Neural crest cell (in vitro differentiated cells): Measurements from ENCODE around the gene MYO5C. TPM values are rescaled to one million over a fixed set of nuclear protein-coding genes. Genes with fewer than 3 reads are reported as not detected.

ENCODE experiments used
- DNase-seq: peaks from one replicate; pipeline ENCODE4 v3.0.0; 2021; ENCODE audit warnings: low read depth, mixed read lengths, low spot score
- H3K27ac Mint-ChIP-seq: one replicate; pipeline ENCODE4 v1.8.0; 2021; ENCODE audit warnings: mild to moderate bottlenecking, mixed read lengths; ENCODE audit not compliant: unreplicated experiment
- H3K27me3 Mint-ChIP-seq: 2 replicates; pipeline ENCODE4 v1.8.0; 2021; ENCODE audit warnings: low read depth, mild to moderate bottlenecking, mixed read lengths
- H3K36me3 Mint-ChIP-seq: 2 replicates; pipeline ENCODE4 v1.8.0; 2021; ENCODE audit warnings: low read depth, mild to moderate bottlenecking, mixed read lengths
- H3K4me1 Mint-ChIP-seq: 2 replicates; pipeline ENCODE4 v1.8.0; 2021; ENCODE audit warnings: mixed read lengths
- H3K4me3 Mint-ChIP-seq: one replicate; pipeline ENCODE4 v1.8.0; 2021; ENCODE audit warnings: mild to moderate bottlenecking, mixed read lengths
- H3K9me3 Mint-ChIP-seq: 2 replicates; pipeline ENCODE4 v1.8.0; 2021; ENCODE audit warnings: mixed read lengths
- total RNA-seq: library from RNA; stranded (reverse); gene quantifications from 2 replicates; pipeline ENCODE4 v1.2.1, GENCODE V29; 2021
- TF ChIP-seq, protein P1 (sequence below): fragments of 200-600 bp; sonication (generic); conservative IDR thresholded peaks from 2 replicates; pipeline ENCODE4 v1.5.0; 2021; ENCODE audit warnings: antibody characterized with exemption, mild to moderate bottlenecking

MYO5C gene
- total RNA-seq, 1 donor from 2014 or later, result 7.7 TPM

DNA sequence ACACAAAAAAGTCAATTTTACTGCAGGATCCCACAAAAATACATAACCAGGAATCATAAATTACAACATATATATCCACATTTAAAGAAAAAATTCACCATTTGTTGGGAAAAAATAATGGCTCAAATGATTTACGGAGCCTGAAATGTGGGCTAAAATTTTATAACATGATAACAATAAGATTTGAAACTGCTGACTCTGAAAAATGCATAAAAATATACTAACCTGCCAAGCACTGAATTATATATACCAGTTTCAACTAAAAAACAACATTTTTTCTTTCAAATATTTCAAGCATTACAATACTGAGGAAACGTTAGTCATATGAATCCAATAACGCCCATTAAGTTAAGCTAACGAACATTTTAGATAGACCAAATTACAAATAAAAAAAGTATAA lies 12.2 kb upstream of the MYO5C start:
- Mint-ChIP-seq H3K27ac (no peak overlapping the region), H3K36me3 (peaks cover 5% of the 10 kb centered on the region), H3K4me1 (peaks cover 7% of the 10 kb centered on the region), H3K27me3 (no peaks in the 10 kb centered on the region), H3K9me3 (peaks cover 3% of the 10 kb centered on the region), H3K4me3 (no peak overlapping the region)
- TF ChIP-seq, protein P1, sequence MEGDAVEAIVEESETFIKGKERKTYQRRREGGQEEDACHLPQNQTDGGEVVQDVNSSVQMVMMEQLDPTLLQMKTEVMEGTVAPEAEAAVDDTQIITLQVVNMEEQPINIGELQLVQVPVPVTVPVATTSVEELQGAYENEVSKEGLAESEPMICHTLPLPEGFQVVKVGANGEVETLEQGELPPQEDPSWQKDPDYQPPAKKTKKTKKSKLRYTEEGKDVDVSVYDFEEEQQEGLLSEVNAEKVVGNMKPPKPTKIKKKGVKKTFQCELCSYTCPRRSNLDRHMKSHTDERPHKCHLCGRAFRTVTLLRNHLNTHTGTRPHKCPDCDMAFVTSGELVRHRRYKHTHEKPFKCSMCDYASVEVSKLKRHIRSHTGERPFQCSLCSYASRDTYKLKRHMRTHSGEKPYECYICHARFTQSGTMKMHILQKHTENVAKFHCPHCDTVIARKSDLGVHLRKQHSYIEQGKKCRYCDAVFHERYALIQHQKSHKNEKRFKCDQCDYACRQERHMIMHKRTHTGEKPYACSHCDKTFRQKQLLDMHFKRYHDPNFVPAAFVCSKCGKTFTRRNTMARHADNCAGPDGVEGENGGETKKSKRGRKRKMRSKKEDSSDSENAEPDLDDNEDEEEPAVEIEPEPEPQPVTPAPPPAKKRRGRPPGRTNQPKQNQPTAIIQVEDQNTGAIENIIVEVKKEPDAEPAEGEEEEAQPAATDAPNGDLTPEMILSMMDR, result no peak
- DNase-seq, result no peak

DNA sequence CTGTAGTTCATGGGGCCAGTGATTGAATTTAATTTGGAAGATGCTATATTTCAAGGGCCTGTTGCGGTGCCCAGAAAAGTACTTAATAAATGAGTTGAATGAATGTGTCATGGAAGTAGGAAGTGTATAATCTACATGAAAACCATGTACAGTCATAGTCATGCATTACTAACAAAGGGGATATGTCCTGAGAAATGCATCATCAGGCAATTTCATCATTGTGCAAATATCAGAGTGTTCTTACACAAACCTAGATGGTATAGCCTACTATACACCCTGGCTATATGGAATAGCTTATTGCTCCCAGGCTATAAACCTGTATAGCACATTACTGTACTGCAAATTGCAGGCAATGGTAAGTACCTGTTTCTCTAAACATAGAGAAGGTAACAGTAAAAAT lies 10.7 kb upstream of the MYO5C start:
- Mint-ChIP-seq H3K36me3 (peaks cover 5% of the 10 kb centered on the region), H3K27me3 (no peaks in the 10 kb centered on the region), H3K4me1 (peaks cover 7% of the 10 kb centered on the region), H3K9me3 (peaks cover 3% of the 10 kb centered on the region), H3K4me3 (no peak overlapping the region), H3K27ac (no peak overlapping the region)
- no peak for DNase-seq
- TF ChIP-seq, protein P1, result no peak

DNA sequence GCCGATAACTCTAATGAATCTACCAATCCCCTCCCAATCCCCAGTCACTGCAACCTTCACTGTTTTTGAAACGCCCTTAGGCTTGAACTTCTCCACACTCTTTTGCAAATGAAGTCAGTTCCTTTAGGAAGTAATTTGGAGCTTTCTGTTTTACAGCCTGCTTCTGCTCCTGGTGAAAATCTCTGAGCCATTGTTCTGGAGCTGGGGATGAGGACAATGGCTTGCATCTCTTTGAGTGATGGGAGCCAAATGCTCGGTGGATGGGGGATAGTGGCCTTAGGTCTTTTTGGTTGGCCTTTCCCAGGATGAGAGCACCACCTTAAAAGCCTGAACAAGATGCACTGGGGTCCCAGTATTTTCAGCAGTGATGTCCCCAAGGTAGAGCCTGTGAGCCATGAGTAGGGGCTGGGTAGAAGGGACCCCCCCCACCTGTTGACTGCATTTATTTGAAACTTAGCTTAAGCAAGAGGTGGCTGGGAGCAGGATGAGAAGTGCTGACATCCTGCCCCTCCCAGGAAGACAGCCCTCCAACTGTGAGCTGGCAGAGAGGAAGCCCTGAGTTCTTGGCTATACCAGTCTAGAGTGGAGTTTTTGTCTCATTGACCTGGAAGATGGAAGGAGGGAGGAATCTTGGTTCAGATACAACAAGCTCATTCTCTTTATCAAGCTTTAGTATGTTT lies 7.6 kb upstream of the MYO5C start:
- TF ChIP-seq, protein P1, result no peak
- no peaks in the 10 kb centered on the region for H3K27me3 Mint-ChIP-seq
- H3K9me3 Mint-ChIP-seq, result peaks cover 3% of the 10 kb centered on the region
- no peak overlapping the region for H3K4me3 Mint-ChIP-seq
- H3K36me3 Mint-ChIP-seq, result peaks cover 2% of the 10 kb centered on the region
- no peaks in the 10 kb centered on the region for H3K4me1 Mint-ChIP-seq
- H3K27ac Mint-ChIP-seq, result no peak overlapping the region
- no peak for DNase-seq

DNA sequence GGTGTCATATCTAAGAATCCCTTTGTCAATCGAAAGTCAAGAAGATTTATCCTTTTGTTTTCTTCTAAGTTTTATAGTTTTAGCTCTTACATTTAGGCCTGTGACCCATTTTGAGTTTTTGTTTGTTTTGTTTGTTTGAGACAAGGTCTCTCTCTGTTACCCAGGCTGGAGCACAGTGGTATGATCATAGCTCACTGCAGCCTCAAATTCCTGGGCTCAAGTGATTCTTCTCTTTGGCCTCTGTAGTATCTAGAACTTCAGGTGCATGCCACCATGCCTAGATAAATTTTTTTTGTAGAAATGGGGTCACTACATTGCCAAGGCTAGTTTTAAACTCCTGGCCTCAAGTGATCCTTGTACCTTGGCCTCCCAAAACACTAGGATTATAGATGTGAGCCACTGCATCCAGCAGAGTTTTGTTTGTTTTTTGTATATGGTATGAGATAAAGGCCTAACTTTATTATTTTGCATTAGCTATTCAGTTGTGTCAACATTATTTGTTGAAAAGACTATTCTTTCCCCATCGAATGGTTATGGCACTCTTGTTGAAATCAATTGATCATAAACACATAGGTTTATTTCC lies 5.8 kb upstream of the MYO5C start:
- Mint-ChIP-seq H3K9me3 (peaks cover 3% of the 10 kb centered on the region), H3K27ac (no peak overlapping the region), H3K4me1 (no peaks in the 10 kb centered on the region), H3K4me3 (no peak overlapping the region), H3K27me3 (no peaks in the 10 kb centered on the region), H3K36me3 (peaks cover 2% of the 10 kb centered on the region)
- TF ChIP-seq, protein P1, result no peak
- DNase-seq, result no peak

DNA sequence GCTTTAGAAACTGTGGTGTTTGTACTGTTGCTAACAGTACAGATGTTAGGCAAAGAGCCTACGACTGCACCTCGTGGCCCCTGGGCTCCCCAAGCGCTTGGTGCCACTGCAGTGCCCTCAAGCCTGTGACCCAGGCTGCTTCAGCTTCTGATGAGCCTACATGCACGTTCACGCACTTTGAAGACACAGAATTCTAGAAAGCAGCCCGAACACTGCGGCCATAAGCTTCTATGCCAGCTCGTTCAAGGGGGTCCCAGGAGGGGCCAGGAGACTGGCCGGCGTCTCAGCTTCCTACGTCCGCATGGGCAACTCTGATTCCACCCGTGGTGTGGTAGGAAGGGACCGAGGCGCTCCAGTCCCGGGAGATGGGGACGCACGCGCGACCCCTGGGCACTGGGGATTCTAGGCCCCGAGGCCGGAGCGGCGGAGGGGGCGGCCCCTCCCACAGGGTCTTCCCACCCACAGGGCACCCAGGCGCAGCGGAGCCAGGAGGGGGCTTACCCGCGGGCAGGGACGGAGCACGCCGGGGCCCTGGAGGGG lies 653 bp downstream of the MYO5C start:
- Mint-ChIP-seq H3K27me3 (peaks cover 19% of the 10 kb centered on the region), H3K36me3 (no peaks in the 10 kb centered on the region), H3K4me1 (peaks cover 8% of the 10 kb centered on the region), H3K9me3 (no peaks in the 10 kb centered on the region), H3K27ac (no peak overlapping the region), H3K4me3 (peak overlapping the region; percentile 74)
- TF ChIP-seq, protein P1, result no peak
- no peak for DNase-seq
